ENCODE data around the gene ITGA3.

The ITGA3 gene

GRCh38 chr17:50070908-50071680 lies 15.2 kb downstream of the ITGA3 start:
- no peak overlapping the region for H3K4me3 ChIP-seq (ENCODE audit: low read depth, low read length)
- no peak for DNase-seq (ENCODE audit: low read depth)
- TF ChIP-seq CTCF (conservative IDR thresholded peaks at IDR 0.05; ENCODE audit: low read depth, low read length), result no peak

DNA sequence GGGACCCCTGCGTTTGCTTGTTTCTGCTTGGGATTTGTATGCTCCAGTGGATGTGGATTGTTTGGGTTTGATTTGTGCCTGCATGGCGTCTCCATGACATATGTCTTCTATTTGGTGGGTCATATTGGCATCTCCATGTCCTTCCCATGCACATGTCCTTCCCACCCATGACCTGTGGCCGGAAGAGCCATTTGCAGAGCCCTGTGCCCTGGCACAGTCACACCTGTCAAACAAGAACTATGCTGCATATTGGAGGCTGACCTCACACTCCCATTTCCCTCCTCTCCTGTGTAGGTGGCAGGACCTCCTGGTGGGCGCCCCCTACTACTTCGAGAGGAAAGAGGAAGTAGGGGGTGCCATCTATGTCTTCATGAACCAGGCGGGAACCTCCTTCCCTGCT lies 15.8 kb downstream of the ITGA3 start:
- H3K4me3 ChIP-seq (ENCODE audit: low read depth, low read length), result no peak overlapping the region
- no peak for TF ChIP-seq CTCF (conservative IDR thresholded peaks at IDR 0.05; ENCODE audit: low read depth, low read length)
- DNase-seq (ENCODE audit: low read depth), result no peak

- DNase-seq (ENCODE audit: low read depth), result no peak
- no peak overlapping the region for H3K4me3 ChIP-seq (ENCODE audit: low read depth, low read length)
- TF ChIP-seq CTCF (conservative IDR thresholded peaks at IDR 0.05; ENCODE audit: low read depth, low read length), result no peak
These were observed 16.2 kb downstream of the ITGA3 start for GRCh38 chr17:50072130-50072529.

DNA sequence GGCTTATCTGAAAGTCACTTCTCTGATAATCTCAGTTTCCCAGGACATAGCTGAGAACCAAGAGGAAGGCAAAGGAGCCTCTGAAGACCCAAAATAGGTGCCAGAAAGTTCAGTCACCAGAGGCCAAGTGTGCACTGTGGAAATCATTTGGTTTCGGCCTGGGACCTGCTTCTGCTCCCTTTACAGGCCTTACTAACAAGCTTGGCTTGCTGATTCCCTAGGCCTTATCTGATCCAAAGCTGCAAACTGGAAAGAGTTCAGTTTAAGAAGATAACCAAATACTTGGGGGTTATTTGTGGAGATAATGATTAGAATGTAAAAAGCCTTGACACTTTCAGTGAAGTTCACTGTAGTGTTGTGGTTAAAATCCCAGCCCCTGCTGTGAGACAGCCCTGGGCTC lies 17.0 kb downstream of the ITGA3 start:
- H3K4me3 ChIP-seq (ENCODE audit: low read depth, low read length), result no peak overlapping the region
- DNase-seq (ENCODE audit: low read depth), result no peak
- TF ChIP-seq CTCF (conservative IDR thresholded peaks at IDR 0.05; ENCODE audit: low read depth, low read length), result no peak

GRCh38 chr17:50074227-50074626 lies 18.3 kb downstream of the ITGA3 start:
- DNase-seq (ENCODE audit: low read depth), result no peak
- no peak for TF ChIP-seq CTCF (conservative IDR thresholded peaks at IDR 0.05; ENCODE audit: low read depth, low read length)
- H3K4me3 ChIP-seq (ENCODE audit: low read depth, low read length), result no peak overlapping the region

DNA sequence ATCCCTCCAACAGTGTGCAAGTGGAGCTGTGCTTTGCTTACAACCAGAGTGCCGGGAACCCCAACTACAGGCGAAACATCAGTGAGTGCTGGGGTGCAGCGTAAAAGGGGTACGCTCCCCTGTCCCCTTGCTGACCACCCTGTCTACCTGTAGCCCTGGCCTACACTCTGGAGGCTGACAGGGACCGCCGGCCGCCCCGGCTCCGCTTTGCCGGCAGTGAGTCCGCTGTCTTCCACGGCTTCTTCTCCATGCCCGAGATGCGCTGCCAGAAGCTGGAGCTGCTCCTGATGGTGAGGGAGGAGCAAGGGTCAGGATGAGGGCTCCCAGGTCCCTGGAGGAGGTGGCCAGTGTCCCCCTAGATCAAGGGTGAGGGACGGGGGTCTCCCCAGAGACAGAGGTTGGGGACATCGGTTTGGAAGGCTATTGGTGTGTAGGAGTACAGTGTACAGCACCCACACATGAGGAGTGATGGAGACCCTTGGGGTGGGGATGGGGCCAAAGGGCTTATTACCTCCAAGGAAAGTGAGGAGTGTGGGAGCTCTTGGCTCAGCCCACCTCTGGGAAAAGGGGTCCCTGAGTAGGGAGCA lies 19.6 kb downstream of the ITGA3 start:
- DNase-seq (ENCODE audit: low read depth), result no peak
- H3K4me3 ChIP-seq (ENCODE audit: low read depth, low read length), result no peak overlapping the region
- no peak for TF ChIP-seq CTCF (conservative IDR thresholded peaks at IDR 0.05; ENCODE audit: low read depth, low read length)

DNA sequence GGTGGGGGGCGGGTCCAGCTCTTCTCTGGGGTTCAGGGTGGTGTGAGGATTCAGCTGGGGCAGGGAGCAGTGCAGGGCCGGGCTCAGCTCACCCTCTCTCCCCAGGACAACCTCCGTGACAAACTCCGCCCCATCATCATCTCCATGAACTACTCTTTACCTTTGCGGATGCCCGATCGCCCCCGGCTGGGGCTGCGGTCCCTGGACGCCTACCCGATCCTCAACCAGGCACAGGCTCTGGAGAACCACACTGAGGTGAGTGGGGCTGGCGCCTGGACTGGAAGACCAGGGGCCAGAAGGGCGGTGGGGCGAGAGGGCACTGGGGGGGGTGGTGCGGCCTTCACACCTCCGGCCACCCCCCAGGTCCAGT lies 20.3 kb downstream of the ITGA3 start:
- TF ChIP-seq CTCF (conservative IDR thresholded peaks at IDR 0.05; ENCODE audit: low read depth, low read length), result no peak
- no peak for DNase-seq (ENCODE audit: low read depth)
- no peak overlapping the region for H3K4me3 ChIP-seq (ENCODE audit: low read depth, low read length)
